PC-3 (cell line): Measurements from ENCODE around the gene IL21R.

Source experiments
- CTCF ChIP-seq: fragments of 300-600 bp; sonication (generic); conservative IDR thresholded peaks from 2 replicates; pipeline ENCODE4 v1.5.1; 2017; ENCODE audit warnings: antibody characterized with exemption, low read depth, mild to moderate bottlenecking, low read length
- EZH2 ChIP-seq: fragments of 300-600 bp; sonication (generic); IDR thresholded peaks from one replicate; pipeline ENCODE4 v1.6.1; 2017; ENCODE audit warnings: antibody characterized with exemption, mild to moderate bottlenecking, low read length; ENCODE audit not compliant: unreplicated experiment
- EZH2phosphoT487 ChIP-seq: fragments of 300-600 bp; sonication (generic); IDR thresholded peaks from 2 replicates; pipeline ENCODE4 v1.6.1; 2018; ENCODE audit warnings: mild to moderate bottlenecking, antibody characterized with exemption, low read length, borderline replicate concordance

- TF ChIP-seq CTCF (no peak), EZH2 (no peak), EZH2phosphoT487 (no peak)
Measured at GRCh38 chr16:27417047-27417671, 15.2 kb downstream of the IL21R start.
